MG63 (cell line): ENCODE results near the gene LRBA. TPM values are rescaled to one million over a fixed set of nuclear protein-coding genes. Genes with fewer than 3 reads are reported as not detected.
"Not testable (repeated sequence)": the region's sequence is repeated elsewhere in the genome, so short reads cannot be mapped to it uniquely, and the experiment has no call there.

Experiments used
- DNase-seq: peaks from one replicate; pipeline ENCODE4 v3.0.0-alpha.2; 2020
- H3K27me3 ChIP-seq: fragments of 250-450 bp; sonication (Bioruptor Pico); 2 replicates; pipeline ENCODE4 v1.5.1; 2020; ENCODE audit warnings: mild to moderate bottlenecking, moderate library complexity
- H3K36me3 ChIP-seq: fragments of 250-450 bp; sonication (Bioruptor Pico); 2 replicates; pipeline ENCODE4 v1.5.1; 2020; ENCODE audit warnings: mild to moderate bottlenecking, moderate library complexity
- H3K4me3 ChIP-seq: fragments of 250-450 bp; sonication (Bioruptor Pico); 2 replicates; pipeline ENCODE4 v1.5.1; 2020; ENCODE audit warnings: mild to moderate bottlenecking, moderate library complexity
- H3K9me3 ChIP-seq: fragments of 250-450 bp; sonication (Bioruptor Pico); 2 replicates; pipeline ENCODE4 v1.5.1; 2020; ENCODE audit warnings: mild to moderate bottlenecking, moderate library complexity
- total RNA-seq: library from RNA; depleted of rRNA; stranded (reverse); fragments of >200 nt; shearing (Covaris generic); gene quantifications from 2 replicates; pipeline ENCODE4 v1.2.3, GENCODE V29; 2014; ENCODE audit warnings: low replicate concordance

LRBA gene
- total RNA-seq, 1 experiment from 2014 or later = 4.7 TPM

GRCh38 chr4:150962245-150962644, 52.8 kb downstream of the LRBA start:
- H3K36me3 ChIP-seq = no peaks in the 10 kb centered on the region
- no peak for DNase-seq
- no peaks in the 10 kb centered on the region for H3K9me3 ChIP-seq
- no peaks in the 10 kb centered on the region for H3K27me3 ChIP-seq
- H3K4me3 ChIP-seq = no peak overlapping the region

DNA sequence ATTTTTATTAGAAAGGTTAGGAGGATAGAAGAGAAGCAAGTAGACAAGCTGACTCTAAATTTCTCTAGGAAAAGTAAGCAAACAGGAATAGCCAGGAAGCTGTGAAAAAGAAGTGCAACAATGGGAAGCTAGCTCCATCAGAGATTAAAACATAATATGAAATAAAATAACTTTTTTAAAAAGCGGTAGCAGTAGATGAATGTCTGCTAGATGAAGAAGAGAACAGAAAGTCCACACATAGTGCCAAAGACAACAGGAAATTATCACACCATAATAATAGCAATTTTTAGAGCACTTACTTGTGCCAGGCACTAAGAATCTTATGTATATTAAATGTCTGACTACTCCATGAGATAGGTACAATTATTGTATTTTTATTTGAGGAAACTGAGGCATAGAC, 53.5 kb downstream of the LRBA start:
- Histone ChIP-seq H3K9me3 (no peaks in the 10 kb centered on the region), H3K27me3 (no peaks in the 10 kb centered on the region), H3K36me3 (no peaks in the 10 kb centered on the region), H3K4me3 (no peak overlapping the region)
- DNase-seq = no peak

- DNase-seq = peak; percentile 5
- H3K27me3 ChIP-seq = no peaks in the 10 kb centered on the region
- H3K4me3 ChIP-seq = no peak overlapping the region
- no peaks in the 10 kb centered on the region for H3K9me3 ChIP-seq
- no peaks in the 10 kb centered on the region for H3K36me3 ChIP-seq
These were observed 54.3 kb downstream of the LRBA start for GRCh38 chr4:150960818-150961217.

- Histone ChIP-seq H3K36me3 (no peaks in the 10 kb centered on the region), H3K27me3 (no peaks in the 10 kb centered on the region), H3K9me3 (no peaks in the 10 kb centered on the region), H3K4me3 (no peak overlapping the region)
- DNase-seq = no peak
These were observed 55.0 kb downstream of the LRBA start for GRCh38 chr4:150960079-150960478.

DNA sequence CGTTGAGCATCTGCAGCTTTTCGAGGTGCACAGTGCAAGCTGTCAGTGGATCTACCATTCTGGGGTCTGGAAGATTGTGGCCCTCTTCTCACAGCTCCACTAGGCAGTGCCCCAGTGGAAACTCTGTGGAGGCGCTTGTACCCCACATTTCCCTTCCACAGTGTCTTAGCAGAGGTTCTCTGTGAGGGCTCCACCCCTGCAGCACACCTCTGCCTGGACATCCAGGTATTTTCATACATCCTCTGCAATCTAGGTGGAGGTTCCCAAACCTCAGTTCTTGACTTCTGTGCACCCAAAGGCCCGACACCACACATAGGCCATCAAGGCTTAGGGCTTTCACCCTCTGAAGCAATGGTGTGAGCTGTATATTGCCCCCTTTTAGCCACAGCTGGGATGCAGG, 57.1 kb downstream of the LRBA start:
- DNase-seq = not testable (repeated sequence)

GRCh38 chr4:150957095-150957494, 58.0 kb downstream of the LRBA start:
- H3K27me3 ChIP-seq, H3K4me3 ChIP-seq, H3K9me3 ChIP-seq, DNase-seq, H3K36me3 ChIP-seq: not testable (repeated sequence)

More for the DNA sequence above, 57.1 kb downstream of the LRBA start:
- H3K36me3 ChIP-seq, H3K4me3 ChIP-seq, H3K27me3 ChIP-seq, H3K9me3 ChIP-seq: not testable (repeated sequence)

DNA sequence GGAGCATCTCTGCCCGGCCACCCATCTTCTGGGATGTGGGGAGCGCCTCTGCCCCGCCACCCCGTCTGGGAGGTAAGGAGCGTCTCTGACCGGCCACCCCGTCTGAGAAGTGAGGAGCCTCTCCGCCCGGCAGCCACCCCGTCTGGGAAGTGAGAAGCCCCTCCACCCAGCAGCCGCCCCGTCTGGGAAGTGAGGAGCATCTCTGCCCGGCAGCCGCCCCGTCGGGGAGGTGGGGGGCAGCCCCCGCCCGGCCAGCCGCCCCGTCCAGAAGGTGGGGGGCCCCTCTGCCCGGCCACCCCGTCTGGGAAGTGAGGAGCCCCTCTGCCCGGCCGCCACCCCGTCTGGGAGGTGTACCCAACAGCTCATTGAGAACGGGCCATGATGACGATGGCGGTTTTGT, 61.2 kb downstream of the LRBA start:
- H3K36me3 ChIP-seq, H3K9me3 ChIP-seq, H3K4me3 ChIP-seq, DNase-seq, H3K27me3 ChIP-seq: not testable (repeated sequence)

- no peaks in the 10 kb centered on the region for H3K36me3 ChIP-seq
- no peaks in the 10 kb centered on the region for H3K27me3 ChIP-seq
- DNase-seq = no peak
These were observed 62.8 kb downstream of the LRBA start for GRCh38 chr4:150952167-150952845.

DNA sequence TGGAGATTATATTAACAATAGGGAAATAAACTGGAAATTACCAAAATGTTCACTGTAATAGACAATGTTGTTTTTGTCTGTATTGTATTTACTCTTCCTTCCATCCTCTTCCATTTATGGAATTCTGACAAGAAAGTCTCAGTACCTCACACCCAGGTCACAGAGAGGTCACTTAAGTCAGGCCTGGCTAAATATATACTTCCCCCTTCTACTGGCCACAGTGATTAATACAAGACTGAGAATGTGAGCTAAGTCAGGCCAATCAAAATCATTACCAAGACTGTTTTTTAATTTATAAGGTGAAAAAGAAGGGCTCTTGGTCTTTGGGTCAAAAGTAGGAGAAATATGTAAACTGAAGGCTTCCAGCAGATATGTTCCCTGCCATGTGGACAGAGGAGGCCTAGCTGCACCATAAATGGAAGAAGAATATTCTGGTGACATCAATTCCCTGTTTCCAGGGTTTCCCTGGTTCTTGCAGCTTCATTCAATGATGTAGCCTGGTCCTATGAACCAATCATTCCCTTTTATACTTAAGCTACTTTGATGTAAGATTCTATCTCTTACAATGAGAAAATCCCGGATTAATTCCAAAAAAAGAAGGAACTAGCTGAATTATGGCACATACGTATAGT, 64.3 kb downstream of the LRBA start:
- no peak overlapping the region for H3K4me3 ChIP-seq
- H3K9me3 ChIP-seq = no peaks in the 10 kb centered on the region
- no peaks in the 10 kb centered on the region for H3K27me3 ChIP-seq
- DNase-seq = no peak
- H3K36me3 ChIP-seq = no peaks in the 10 kb centered on the region

More at GRCh38 chr4:150952167-150952845, 62.8 kb downstream of the LRBA start:
- no peaks in the 10 kb centered on the region for H3K9me3 ChIP-seq
- no peak overlapping the region for H3K4me3 ChIP-seq

- H3K9me3 ChIP-seq = no peaks in the 10 kb centered on the region
- no peaks in the 10 kb centered on the region for H3K27me3 ChIP-seq
- no peak overlapping the region for H3K4me3 ChIP-seq
- no peak for DNase-seq
- no peaks in the 10 kb centered on the region for H3K36me3 ChIP-seq
These were observed 65.1 kb downstream of the LRBA start for GRCh38 chr4:150949943-150950342.

- no peaks in the 10 kb centered on the region for H3K36me3 ChIP-seq
- no peaks in the 10 kb centered on the region for H3K27me3 ChIP-seq
- no peak overlapping the region for H3K4me3 ChIP-seq
- no peak for DNase-seq
- H3K9me3 ChIP-seq = no peaks in the 10 kb centered on the region
These were observed 65.7 kb downstream of the LRBA start for GRCh38 chr4:150949342-150949741.

DNA sequence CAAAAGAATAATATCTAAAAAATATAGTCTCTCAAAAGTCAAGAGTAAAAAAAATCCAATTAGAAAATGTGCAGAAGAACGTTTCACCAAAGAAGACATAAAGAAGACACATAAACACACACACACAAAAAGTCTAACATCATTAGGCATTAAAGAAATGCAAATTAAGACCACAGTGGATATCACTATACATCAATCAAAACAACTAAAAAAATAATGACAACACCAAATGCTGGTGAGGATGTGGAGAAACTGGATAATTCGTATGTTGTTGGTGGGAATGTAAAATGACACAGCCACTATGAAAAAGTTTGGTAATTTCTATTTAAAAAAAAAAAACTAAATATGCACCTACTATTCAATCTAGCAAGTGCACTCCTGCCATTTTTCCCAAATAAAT, 66.4 kb downstream of the LRBA start:
- no peaks in the 10 kb centered on the region for H3K27me3 ChIP-seq
- no peak overlapping the region for H3K4me3 ChIP-seq
- no peaks in the 10 kb centered on the region for H3K36me3 ChIP-seq
- DNase-seq = no peak
- H3K9me3 ChIP-seq = no peaks in the 10 kb centered on the region

DNA sequence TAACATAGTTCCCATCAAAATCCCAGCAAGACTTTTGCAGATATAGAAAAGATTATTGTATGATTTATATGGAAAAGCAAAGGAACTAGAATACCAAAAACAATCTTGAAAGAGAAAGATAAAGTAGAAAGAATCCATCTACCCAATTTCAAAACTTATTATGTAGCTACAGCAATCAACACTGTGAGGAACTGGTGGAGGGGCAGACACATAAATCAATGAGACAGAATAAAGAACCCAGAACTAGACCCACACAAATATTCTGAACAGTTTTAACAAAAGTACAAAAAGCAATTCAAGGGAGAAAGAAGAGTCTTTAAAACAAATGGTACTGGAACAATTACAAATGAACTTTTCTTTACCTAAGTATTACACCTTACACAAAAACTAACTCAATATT, 67.0 kb downstream of the LRBA start:
- no peak for DNase-seq

DNA sequence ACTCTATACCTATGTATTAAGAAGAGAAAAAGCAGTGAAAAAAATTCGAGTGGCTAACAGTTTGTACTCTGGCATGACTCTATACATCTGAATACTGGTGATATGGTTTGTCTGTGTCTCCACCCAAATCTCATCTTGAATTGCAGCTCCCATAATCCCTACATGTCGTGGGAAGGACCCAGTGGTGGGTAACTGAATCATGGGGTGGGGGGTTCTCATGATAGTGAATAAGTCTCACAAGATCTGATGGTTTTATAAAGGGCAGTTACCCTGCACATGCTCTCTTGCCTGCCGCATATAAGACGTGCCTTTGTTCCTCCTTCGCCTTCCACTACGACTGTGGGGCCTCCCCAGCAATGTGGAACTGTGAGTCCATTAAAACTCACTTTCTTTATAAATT, 70.4 kb downstream of the LRBA start:
- no peaks in the 10 kb centered on the region for H3K36me3 ChIP-seq

More for the DNA sequence above, 67.0 kb downstream of the LRBA start:
- H3K27me3 ChIP-seq = no peaks in the 10 kb centered on the region
- H3K36me3 ChIP-seq = no peaks in the 10 kb centered on the region
- H3K4me3 ChIP-seq = no peak overlapping the region
- H3K9me3 ChIP-seq = no peaks in the 10 kb centered on the region

DNA sequence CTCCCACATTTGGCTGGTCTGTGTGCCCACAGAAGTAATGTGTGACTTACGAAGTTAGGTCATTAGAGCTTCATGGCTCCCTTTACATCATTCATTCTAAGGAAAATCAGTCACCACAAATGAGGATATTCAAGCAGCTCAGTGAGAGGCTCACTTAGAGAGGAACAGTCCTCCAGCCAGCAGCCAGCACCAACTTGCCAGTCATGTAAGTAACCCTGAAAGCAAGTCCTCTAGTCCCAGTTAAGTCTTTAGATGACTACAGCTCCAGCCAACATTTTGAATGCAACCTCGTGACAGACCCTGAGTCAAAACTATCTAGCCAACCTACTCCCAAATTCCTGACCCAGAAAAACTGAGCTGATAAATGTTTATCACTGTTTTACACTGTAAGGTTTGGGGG, 71.3 kb downstream of the LRBA start:
- DNase-seq = no peak
- no peaks in the 10 kb centered on the region for H3K27me3 ChIP-seq
- H3K36me3 ChIP-seq = no peaks in the 10 kb centered on the region
- no peaks in the 10 kb centered on the region for H3K9me3 ChIP-seq
- no peak overlapping the region for H3K4me3 ChIP-seq

More for the DNA sequence above, 70.4 kb downstream of the LRBA start:
- H3K4me3 ChIP-seq = no peak overlapping the region
- DNase-seq = no peak
- H3K27me3 ChIP-seq = no peaks in the 10 kb centered on the region
- H3K9me3 ChIP-seq = no peaks in the 10 kb centered on the region

DNA sequence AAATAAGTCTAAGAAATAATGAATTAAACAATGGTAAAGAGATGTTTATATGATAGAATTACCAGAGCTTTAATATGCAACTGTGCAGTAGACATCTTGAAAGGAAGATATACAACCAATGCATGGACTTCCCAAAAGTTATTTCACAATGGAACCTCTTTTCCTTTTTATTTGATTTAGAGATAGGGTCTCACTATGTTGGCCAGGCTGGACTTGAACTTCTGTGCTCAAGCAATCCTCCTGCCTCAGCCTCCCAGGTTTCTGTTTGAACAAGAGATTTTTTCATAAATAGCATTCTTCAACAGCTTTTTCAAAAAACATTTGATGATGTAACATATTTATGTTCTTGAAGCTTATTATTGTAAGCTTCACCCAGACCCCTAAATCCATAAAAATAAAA, 72.0 kb downstream of the LRBA start:
- no peaks in the 10 kb centered on the region for H3K9me3 ChIP-seq
- H3K4me3 ChIP-seq = no peak overlapping the region
- H3K36me3 ChIP-seq = no peaks in the 10 kb centered on the region
- no peaks in the 10 kb centered on the region for H3K27me3 ChIP-seq
- no peak for DNase-seq

- H3K4me3 ChIP-seq = no peak overlapping the region
- no peak for DNase-seq
These were observed 72.5 kb downstream of the LRBA start for GRCh38 chr4:150942539-150942938.

DNA sequence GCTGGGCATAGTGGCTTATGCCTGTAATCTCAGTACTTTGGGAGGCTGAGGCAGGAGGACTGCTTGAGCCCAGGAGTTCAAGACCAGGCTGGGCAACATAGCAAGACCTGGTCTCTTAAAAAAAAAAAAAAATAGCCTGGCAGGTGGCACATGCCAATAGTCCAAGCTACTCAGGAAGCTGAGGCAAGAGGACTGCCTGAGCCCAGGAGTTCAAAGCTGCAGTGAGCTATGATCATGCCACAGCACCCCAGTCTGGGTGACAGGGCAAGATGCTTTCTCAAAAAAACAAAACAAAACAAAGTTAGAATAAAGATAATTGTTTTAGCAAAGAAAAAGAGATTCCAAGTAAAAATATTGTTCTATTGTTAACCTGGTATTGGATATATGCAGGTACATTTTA, 75.0 kb downstream of the LRBA start:
- no peak for DNase-seq
- Histone ChIP-seq H3K4me3 (no peak overlapping the region), H3K36me3 (no peaks in the 10 kb centered on the region), H3K9me3 (no peaks in the 10 kb centered on the region), H3K27me3 (no peaks in the 10 kb centered on the region)

More at GRCh38 chr4:150942539-150942938, 72.5 kb downstream of the LRBA start:
- Histone ChIP-seq H3K9me3 (no peaks in the 10 kb centered on the region), H3K27me3 (no peaks in the 10 kb centered on the region), H3K36me3 (no peaks in the 10 kb centered on the region)
